Right ventricle myocardium inferior (tissue), 1 donor: ENCODE results near the gene RAB3A. TPM values are rescaled to one million over a fixed set of nuclear protein-coding genes. Genes with fewer than 3 reads are reported as not detected.
"Not testable (repeated sequence)": the region's sequence is repeated elsewhere in the genome, so short reads cannot be mapped to it uniquely, and the experiment has no call there.

Experiments
- ATAC-seq: fragments of 200-7000 bp; cut with Tn5 transposase; one replicate; pipeline ENCODE4 v1.9.1; 2020; ENCODE audit warnings: mild to moderate bottlenecking, moderate library complexity
- DNase-seq: peaks from one replicate; pipeline ENCODE4 v3.0.0; 2021; ENCODE audit errors: missing footprints
- intact Hi-C: fragments of 100-400 bp; cut with DNase I; formaldehyde crosslinking; loops from one replicate; pipeline ENCODE4 v1.11.0; 2022
- total RNA-seq: library from RNA; stranded (reverse); fragmentation: NEBNext Ultra II Directional; extraction: Animal tissue kit (Norgen Biotek cat#: 25700); gene quantifications from one replicate; pipeline ENCODE4 v1.2.1, GENCODE V29; 2021
- donor health status: DM: no; HTN: yes; CAD: no; lungs with severe emphysema.

RAB3A gene
- total RNA-seq, 1 donor from 2014 or later: 25.4 TPM

DNA sequence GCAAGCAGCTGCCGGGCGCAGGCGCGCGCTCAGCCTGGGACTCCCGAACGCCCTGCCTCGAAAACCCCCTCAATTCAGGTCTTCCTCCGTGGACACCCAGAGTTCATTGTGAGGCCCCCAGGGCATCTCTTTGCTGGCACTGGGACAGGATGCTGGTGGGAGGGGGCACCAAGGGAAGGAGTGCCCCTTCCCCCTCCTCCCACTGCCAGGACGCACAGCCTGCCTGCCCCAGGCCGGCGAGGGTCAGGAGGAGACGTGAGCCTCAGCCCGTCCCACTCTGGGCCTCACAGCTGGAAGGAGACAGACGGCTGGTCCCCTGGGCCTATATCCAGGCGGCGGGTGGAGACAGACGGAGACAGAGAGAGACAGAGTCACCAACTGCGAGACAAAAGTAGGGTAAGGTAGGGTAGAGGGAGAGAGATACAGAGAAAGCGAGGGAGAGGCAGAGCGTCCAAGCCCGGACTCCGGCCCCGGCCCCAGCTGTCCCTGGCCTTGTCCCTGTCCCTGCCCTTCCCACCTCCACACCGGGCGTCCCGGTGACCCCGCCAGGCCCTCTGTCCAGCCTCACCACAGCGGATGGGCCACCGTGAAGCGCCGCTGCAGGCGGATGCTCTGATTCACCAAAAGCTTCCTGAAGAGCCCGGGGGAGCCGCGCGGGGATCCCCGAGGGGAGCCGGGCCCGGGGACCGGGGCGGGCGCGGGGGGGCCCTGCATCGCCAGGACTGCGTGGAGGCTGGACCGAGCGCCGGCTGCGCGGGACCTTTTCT lies 22.0 kb upstream of the RAB3A start, which contains the start of gene PDE4C:
Gene PDE4C (minus strand): TSS at position 737 of the 767 bp plus-strand sequence. CDS start 23 bp downstream, at position 714.
- intact Hi-C loops: loop anchor here (2.0 kb wide), 1 partner anchor 21 kb away; the partner anchor contains the start of gene RAB3A
- DNase-seq (no peak), ATAC-seq (no peak)

DNA sequence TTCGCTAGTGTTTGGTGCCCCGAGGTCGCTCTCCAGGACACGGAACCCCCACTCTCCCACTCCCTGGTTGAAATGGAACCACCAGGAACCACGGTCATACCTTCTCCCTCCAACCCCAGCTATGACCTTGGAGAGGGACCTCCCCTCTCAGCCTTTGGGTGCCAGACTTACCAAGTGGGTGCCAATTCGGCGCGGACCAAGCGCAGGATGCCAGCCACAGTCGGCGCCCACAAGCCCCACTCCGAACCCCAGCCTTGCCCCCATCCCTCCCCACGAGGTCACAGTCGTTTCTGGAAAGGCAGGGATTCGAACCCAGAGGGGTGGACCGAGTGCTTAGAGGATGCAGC lies 21.5 kb upstream of the RAB3A start:
- ATAC-seq (no peak), DNase-seq (no peak)
- intact Hi-C loops: loop anchor here (2.0 kb wide), 1 partner anchor 21 kb away; the partner anchor contains the start of gene RAB3A

DNA sequence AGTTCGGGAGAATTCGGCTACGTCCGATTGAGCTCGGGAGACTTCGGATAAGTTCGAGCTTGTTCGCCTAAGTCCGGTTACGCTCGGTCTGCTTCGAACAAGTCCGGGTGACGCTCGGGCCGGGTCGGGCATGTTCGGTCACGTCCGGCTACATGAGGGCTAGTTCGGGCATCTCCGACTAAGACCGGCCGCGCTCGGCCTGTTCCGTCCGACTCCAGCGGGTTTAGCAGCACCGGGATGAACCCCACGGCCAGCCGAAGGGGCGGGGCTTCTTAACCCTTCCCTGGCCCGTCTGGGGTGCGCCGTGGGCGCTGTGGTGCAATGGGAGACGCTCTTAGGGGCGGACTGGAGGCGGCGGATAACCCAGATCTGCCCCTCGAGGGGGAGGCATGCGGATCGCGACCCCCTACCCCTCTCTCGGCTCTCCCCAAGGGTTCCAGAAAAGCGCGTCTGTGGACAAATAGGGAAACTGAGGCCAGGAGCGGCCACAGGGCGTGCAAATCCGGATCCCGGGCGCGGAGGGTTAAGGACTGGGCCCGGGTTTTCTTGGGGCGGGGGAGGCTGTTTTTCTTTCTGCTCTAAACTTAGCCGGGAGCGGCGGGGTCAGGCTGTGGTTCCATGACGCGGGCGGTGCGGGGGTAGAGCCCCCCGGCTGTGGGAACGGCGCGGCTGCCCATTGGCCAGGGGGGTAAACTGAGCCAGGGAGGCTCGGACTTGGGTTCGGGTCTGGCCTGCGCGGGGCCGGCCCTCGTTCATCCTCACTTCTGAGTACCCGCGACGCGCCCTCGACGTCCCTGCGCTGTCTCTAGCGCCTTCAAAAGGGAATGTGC lies 20.9 kb upstream of the RAB3A start:
- peak; percentile 98 for DNase-seq
- ATAC-seq: peak; percentile 98
- intact Hi-C loops: loop anchor here (2.0 kb wide), 1 partner anchor 20 kb away; the partner anchor contains the start of gene RAB3A

DNA sequence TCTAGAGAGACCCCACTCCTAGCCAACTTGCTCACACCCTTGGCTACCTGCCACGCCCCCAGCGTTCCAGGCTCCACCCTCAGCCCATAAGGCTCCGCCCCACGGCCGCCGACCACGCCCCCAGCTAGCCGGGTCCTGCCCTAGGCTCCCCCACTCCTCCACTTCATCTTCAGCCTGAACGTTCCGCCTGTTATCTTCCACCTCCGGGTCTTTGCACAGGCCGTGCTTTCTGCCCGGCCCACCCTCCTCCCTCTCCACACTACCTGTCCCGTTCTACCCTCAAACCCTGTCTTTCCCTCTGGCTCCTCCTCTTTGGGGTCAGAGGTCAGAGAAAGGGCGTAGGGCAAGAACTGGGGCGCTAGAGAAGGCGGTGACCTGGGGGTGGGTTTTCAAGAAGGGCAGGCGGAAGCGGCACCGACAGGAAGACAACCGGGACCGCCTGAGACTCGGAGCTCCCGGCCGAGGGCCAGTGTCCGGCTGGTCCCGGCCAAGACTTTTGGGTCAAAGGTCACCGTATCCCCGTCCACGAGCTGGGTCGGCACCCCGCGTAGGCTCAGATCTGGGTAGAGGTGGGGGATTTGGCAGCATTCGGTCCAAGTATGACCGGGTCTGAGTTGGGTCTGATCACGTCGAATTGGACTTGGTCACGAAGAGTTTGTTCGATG lies 20.1 kb upstream of the RAB3A start:
- ATAC-seq: no peak
- intact Hi-C loops: loop anchor here (2.0 kb wide), 1 partner anchor 19 kb away; the partner anchor contains the start of gene RAB3A
- peak; percentile 82 for DNase-seq

DNA sequence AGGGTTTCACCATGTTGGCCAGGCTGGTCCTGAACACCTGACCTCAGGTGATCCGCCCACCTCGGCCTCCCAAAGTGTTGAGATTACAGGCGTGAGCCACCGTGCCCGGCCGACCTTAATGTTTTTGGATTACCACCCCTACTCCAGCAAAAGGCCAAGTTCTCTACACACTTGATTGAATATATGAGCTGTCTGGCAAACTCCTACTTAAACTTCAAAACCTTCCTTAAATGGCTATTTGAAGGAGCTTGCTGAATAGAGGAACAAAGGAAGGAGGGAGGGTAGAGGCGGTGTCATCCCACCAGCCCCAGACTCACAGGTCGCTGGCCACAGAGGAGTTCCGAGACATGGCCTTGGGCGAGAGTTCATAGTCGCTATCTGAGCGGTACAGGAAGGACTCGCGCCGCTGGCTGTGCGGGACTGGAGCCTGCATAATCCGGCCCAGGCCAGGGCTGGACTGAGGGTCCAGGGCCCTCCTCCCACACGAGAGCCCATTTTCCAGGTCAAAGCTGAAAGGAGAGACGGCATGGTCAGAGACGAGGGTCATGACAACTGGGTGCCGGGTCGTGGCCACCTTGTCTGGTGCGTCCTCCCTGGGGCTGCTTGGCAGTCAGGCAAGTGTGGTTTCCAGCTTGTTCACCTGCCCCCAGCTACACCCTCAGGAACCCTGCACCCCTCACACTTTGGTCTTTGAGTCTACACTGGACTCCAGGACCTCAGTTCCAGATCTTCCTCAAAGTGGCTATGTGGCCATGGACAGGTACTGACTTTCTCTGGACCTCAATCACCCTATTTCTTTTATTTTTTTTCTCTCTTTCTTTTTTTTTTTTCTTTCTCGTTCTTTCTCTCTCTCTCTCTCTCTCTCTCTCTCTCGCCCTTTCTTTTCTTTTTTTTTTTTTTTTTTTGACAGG lies 18.2 kb upstream of the RAB3A start:
- DNase-seq (no peak), ATAC-seq (no peak)
- intact Hi-C loops: no loop called here

DNA sequence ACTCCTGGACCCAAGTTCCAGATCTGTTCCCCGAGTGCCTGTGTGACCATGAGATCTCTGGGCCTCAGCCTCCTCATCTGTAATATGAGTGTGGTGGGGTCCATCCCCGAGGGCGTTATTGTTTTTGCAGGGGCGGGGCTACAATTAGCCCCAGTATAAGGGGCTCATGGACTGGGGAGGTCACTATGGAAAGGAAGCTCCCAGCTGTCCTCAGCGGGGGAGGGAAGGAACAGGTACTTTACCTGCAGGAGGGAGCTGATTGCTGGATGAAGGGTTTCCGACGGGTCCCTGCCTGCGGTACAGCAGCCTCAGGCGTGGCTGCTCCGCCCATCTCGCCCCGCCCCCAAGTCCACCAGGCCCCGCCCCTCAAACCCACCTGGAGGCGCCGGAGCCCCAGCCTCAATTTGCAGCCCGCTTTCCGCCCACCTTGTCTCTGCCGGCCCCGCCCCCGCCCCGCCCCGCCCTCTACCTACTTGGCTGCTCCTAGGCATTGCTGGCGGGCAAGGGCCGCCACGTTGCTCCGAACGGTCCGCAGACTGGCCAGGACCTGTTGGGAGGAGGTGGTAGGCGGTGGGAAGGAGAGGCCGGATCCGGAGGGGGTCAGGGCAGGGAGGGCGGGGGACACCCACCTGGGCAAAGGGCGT lies 16.9 kb upstream of the RAB3A start:
- no peak for ATAC-seq
- no peak for DNase-seq
- intact Hi-C loops: no loop called here

DNA sequence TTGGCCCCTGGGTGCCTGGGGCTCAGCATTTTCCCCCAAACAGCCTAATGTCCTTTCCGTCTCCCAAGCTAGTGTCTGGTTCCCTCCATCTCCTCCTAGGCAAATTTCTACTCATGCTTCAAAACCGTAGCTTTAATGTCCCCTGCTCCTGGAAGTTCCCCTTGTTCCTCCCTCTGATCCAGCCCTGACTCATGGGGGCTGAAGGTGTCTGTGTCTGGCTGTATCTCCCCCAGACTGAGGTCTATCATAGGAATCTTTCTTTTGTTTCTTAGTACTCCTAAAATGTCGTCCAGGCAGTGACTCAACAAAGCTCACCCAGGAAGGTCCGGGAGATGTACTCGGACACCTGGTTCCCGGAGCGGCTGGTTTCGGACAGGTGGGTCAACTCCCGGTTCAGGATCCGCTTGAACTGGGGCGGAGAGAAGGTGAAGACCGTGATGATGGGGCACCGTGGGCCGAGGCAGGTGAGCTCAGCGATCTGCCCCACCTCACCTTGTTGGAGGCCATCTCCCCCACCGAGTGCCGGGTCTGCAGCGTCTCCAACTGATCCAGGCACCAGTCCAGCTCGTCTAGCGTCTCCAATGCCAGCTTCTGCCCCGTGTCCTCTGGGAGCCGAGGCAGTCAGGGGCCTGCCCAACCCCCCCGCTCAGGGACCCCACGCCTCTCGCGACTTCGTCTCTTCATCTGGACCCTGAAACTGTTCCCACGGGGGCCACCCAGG lies 16.2 kb upstream of the RAB3A start:
- ATAC-seq (no peak), DNase-seq (no peak)
- intact Hi-C loops: no loop called here

DNA sequence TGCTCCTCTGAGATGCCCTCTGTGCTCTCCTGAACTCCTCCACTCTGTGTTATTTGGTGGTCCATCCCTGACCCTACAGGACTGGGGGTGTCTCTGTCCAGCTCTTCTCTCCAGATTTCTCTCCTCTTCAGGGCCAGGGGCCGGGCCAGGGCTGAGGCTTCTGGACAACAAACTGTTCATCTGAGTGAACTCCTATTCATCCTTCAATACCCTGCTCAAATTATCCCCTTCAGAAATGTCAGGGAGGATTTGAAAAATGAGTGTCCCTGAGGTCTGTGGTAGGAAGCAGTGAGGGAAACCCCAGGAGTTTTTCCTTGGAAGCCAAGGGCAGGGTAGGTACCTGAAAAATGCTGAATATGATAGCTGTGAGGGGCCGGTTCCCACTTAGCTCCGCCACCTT lies 14.8 kb upstream of the RAB3A start:
- no peak for DNase-seq
- intact Hi-C loops: no loop called here
- no peak for ATAC-seq

DNA sequence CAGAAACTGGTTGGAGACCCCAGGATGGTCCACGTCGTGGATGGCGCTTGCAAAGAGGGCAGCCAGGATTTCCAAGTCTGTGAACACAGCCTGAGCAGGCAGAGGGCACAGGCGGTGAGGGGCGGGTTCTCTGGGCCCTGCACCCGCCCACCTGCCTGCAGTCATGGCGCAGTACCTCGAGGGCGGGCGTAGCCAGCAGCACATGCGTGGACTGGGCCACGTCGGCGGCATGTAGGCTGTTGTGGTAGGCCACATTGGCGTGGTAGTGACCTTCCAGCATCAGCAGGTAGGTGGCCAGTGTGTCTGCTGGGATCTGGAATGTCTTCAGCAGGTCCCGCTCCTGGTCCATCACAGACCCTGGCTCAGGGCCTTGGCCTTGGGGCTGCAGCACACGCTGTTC lies 14.3 kb upstream of the RAB3A start:
- intact Hi-C loops: no loop called here
- no peak for DNase-seq
- no peak for ATAC-seq

DNA sequence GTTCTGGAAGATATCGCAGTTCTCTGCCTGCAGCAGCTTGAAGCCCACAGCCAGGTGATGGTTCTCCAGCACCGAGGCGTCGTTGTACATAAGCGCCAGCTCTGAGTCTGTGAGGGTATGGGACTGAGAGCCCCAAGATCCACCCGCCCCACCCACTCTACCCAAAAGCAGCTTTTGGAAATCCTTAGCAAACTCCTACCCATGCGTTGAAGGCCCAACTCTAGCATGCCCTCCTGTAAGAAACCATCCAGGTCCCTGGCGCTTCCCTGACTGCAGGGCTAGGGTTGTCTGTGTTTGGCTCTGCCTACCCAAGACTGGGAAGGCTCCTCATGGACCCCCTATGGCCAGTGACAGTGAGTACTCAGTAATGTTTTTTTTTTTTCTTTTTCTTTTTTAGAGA lies 12.9 kb upstream of the RAB3A start:
- no peak for ATAC-seq
- intact Hi-C loops: no loop called here
- DNase-seq: no peak

DNA sequence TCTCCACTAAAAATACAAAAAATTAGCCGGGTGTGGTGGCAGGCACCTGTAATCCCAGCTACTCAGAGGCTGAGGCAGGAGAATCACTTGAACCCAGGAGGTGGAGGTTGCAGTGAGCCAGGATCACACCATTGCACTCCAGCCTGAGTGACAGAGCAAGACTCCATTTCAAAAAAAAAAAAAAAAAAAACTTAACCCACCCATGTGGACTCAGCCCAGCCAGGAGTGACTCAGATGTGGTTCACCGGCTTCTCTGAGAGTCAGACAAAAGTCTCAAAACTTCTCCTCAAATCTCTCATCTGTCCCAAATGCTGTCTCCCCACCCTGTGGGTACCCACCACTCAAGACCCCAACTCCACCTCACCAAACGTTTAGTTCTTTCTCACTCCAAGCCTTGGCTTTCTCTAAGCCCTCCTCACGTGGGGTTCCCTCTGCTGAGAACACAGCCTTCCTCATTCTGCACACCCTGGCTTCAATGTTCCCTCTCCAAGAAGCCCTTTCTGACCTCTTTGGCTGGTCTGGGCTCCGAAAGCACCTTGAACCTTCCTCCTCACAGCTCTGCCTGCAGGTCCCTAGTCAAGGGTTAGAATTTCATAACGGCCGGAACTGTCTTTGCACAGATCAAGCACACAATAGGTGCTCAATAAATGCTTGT lies 11.1 kb upstream of the RAB3A start:
- ATAC-seq (no peak), DNase-seq (no peak)
- intact Hi-C loops: no loop called here

DNA sequence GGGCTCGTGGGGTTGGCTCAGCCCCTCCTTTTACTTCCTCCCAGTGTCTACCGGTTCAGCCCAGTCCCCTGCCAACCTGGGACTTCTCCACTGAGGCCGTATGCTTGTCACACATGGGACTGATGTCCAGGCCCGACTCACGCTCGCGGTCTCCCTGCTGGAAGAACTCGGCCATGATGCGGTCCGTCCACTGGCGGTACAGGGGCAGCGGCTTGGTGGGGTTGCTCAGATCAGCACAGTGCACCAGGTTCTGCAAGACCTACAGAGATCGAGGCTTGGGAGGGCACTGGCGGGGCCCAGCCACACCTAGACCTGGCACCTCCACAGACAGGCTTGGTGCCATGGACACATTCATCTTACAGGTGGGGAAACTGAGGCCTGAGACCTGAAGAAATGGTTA lies 7.8 kb upstream of the RAB3A start:
- no peak for DNase-seq
- ATAC-seq: no peak
- intact Hi-C loops: no loop called here

DNA sequence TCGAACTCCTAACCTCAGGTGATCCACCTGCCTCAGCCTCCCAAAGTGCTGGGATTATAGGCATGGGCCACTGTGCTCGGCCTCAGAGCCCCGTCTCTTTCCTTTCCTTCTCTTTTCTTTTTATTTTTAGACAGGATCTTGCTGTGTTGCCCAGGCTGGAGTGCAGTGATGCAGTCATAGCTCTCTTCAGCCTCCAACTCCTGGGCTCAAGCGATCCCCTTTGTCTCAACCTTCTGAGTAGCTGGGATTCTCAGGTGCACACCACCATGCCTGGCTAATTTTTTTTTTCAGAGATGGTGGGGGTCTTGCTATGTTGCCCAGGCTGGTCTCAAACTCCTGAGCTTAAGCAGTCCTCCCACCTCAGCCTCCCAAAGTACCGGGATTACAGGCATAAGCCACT lies 6.1 kb upstream of the RAB3A start:
- intact Hi-C loops, ATAC-seq, DNase-seq: not testable (repeated sequence)

DNA sequence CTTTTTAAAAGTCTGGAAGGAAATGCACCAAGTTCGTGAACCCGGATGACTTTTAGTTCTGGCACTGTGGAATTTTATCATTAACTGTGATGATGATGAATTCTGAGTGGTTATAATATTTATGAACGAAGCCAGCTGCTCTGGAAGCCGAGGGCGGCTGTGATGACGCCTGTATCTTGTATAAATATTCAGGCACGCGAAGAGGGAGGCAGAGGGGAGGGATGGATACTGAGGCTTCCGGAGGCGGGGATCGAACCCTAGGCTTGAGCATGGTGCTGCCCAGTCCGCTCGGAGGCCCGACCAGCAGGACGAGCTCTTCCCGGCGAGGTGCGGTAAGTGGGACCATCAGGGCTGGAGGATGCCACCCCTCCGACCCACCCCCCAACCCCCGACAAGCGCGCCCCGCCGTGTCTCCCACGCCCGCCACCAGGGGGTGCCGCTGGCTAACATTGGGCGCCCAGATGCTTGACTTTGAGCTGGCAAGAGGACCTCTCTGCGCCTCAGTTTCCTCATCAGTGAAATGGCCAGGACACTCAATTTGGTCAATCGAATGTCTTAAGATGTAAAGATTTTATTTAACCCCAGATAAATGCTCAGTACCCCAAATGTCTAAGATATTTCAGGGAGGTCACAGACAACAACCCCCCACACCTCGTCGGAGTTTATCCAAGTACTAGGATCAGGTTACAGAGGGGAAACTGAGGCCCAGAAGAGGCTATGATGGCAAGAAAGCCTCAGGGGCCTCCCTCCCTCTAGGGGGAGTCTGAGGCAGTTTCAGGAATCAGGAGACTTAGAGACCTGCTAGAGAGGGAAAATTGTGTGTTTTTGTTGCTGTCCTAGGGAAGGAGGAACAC lies 4.5 kb upstream of the RAB3A start:
- intact Hi-C loops: no loop called here
- no peak for ATAC-seq
- DNase-seq: no peak

DNA sequence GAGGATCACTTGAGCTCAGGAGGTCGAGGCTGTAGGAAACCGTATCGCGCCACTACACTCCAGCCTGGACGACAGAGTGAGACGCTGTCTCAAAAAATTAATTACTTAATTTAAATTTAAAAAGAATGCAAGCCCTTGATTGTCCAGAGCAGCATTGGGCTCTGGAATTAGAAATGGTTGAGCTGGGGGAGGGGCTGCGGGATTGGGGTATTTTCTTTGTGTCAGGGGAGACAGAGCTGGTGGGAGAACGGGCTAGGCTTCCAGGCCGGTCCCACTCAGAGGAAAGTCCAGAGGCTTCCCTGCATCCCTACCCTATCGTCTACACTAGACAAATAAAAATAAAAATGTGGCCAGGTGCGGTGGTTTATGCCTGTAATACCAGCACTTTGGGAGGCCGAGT lies 2.2 kb upstream of the RAB3A start:
- DNase-seq: no peak
- ATAC-seq: no peak
- intact Hi-C loops: no loop called here
